T-cell (primary cell): Measurements from ENCODE around the gene CHID1. TPM values are rescaled to one million over a fixed set of nuclear protein-coding genes. Genes with fewer than 3 reads are reported as not detected.

Experiments used
- ATAC-seq, 4 experiments: fragments of 200-7000 bp in 3 of 4; fragments of 150-1000 bp in 1 of 4; cut with Tn5 transposase; replicated peaks in 1 of 4; 1 replicate in 3 of 4; 2 replicates in 1 of 4; pipeline ENCODE4 v1.10.0; 2021; ENCODE audit warnings: moderate library complexity in 3 of 4, mild to moderate bottlenecking in 2 of 4, moderate number of reproducible peaks in 1 of 4
- CTCF ChIA-PET, 2 donors: fragments of 300-600 bp; sonication (Branson Sonifier 250); formaldehyde crosslinking; loops; one replicate each; lab custom pipeline; 2022; ENCODE audit warnings: antibody characterized with exemption in 2 of 2; lab: Charles Lee
- POLR2A ChIA-PET, 2 donors: fragments of 300-600 bp; sonication (Branson Sonifier 250); formaldehyde crosslinking; loops; one replicate each; lab custom pipeline; 2022; ENCODE audit warnings: antibody characterized with exemption in 2 of 2; lab: Charles Lee
- DNase-seq, 35 experiments: peaks; one replicate each; pipeline versions ENCODE4 v3.0.0 to v3.0.0-alpha.2; 2013 to 2023
- H3K27ac ChIP-seq: one replicate; pipeline ENCODE4 v1.5.1; 2013; ENCODE audit warnings: low read length
- H3K27me3 ChIP-seq, 2 experiments: replicated peaks in 1 of 2; 1 replicate in 1 of 2; 2 replicates in 1 of 2; pipeline versions ENCODE4 v1.6.1 to v1.7.0; 2013; ENCODE audit warnings: low read length in 1 of 2, mixed read lengths in 1 of 2; ENCODE audit not compliant: control insufficient read depth in 2 of 2, insufficient read depth in 2 of 2; ENCODE audit errors: extremely low read depth in 1 of 2
- H3K36me3 ChIP-seq, 2 donors: 1 replicate in 1 of 2; 2 replicates in 1 of 2; pipeline versions ENCODE4 v1.6.1 to v1.7.0; 2013; ENCODE audit warnings: low read length in 1 of 2; ENCODE audit not compliant: control insufficient read depth in 2 of 2, insufficient read depth in 1 of 2; ENCODE audit errors: extremely low read depth in 1 of 2
- H3K4me1 ChIP-seq, 2 experiments: 1 replicate in 1 of 2; 2 replicates in 1 of 2; pipeline versions ENCODE4 v1.6.1 to v1.7.0; 2013; ENCODE audit warnings: low read length in 2 of 2, mixed read lengths in 1 of 2; ENCODE audit not compliant: insufficient read depth in 2 of 2, control insufficient read depth in 1 of 2; ENCODE audit errors: extremely low read depth in 1 of 2
- H3K4me3 ChIP-seq, 2 donors: 1 replicate in 1 of 2; 2 replicates in 1 of 2; pipeline versions ENCODE4 v1.5.1 to v1.7.0; 2013; ENCODE audit warnings: mild to moderate bottlenecking in 2 of 2, low read length in 1 of 2, moderate library complexity in 1 of 2; ENCODE audit not compliant: control insufficient read depth in 1 of 2; ENCODE audit errors: extremely low read depth in 1 of 2
- H3K9me3 ChIP-seq: 2 replicates; pipeline ENCODE4 v1.7.0; 2013
- H3K27ac Mint-ChIP-seq, 2 donors: one replicate each; pipeline ENCODE4 v1.8.0; 2020 to 2021; ENCODE audit warnings: mild to moderate bottlenecking in 2 of 2, mixed read lengths in 2 of 2
- H3K27me3 Mint-ChIP-seq, 2 donors: one replicate each; pipeline ENCODE4 v1.8.0; 2021 to 2022; ENCODE audit warnings: mixed read lengths in 2 of 2
- H3K36me3 Mint-ChIP-seq: one replicate; pipeline ENCODE4 v1.8.0; 2021; ENCODE audit warnings: mixed read lengths
- H3K4me1 Mint-ChIP-seq, 3 donors: one replicate each; pipeline ENCODE4 v1.8.0; 2020 to 2022; ENCODE audit warnings: mixed read lengths in 3 of 3, mild to moderate bottlenecking in 1 of 3
- H3K4me3 Mint-ChIP-seq, 3 donors: one replicate each; pipeline ENCODE4 v1.8.0; 2020 to 2022; ENCODE audit warnings: mild to moderate bottlenecking in 3 of 3, mixed read lengths in 3 of 3, moderate library complexity in 3 of 3
- H3K9me3 Mint-ChIP-seq, 3 donors: one replicate each; pipeline ENCODE4 v1.8.0; 2020 to 2022; ENCODE audit warnings: mixed read lengths in 3 of 3
- whole genome bisulfite sequencing: methylation state at CpG from one replicate; pipeline ENCODE4 v1.1.5; 2013; ENCODE audit warnings: missing lambda C conversion rate; ENCODE audit not compliant: insufficient coverage; 5-methylcytosine and 5-hydroxymethylcytosine counted together
- total RNA-seq, 35 experiments: library from RNA in 6 of 35; stranded (reverse) in 6 of 35; fragments of 120-200 nt in 1 of 35; gene quantifications; one replicate each; pipeline versions ENCODE4 v1.2.1 to v1.2.4 and lab custom pipeline; 2013 to 2026

CHID1 gene
- total RNA-seq, 5 donors from 2014 or later (not counting 1 experiment from before 2014, with no cell fraction given): 39.0 to 68.4 (median 51.2) TPM

DNA sequence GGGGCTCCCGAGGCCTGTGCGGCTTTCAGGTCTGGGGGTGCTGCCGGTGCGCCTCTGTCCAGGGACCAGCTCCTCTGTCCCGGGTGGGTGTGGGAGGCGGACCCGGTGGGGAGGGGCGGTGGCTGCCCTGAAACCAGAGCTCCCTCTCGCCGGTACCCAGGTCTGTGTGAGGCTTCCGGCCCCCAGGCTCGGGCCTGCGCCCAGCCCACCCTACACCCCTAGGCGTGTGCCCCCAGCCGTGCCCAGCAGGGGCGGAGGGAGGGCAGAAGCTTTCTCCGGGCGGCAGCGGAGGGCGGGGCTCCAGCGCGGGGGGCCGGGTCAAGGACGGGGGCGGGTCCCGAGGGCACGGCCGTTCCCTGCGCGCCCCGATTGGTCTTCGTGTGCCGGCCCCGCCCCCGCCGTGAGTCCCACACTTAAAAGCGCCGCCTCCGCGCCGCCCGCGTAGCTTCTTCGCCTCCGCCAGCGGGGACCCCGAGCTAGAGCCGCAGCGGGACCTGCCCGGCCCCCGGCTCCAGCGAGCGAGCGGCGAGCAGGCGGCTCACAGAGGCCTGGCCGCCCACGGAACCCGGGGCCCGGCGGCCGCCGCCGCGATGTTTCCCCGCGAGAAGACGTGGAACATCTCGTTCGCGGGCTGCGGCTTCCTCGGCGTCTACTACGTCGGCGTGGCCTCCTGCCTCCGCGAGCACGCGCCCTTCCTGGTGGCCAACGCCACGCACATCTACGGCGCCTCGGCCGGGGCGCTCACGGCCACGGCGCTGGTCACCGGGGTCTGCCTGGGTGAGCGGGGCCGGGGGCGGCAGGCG lies 91.3 kb downstream of the CHID1 start:
- ChIA-PET CTCF (interaction anchor here in 1 of 2 donors (1.6 kb wide), 1 partner anchor 10 kb away, joined by 6 read pairs; the partner anchor contains the start of gene RPLP2), POLR2A (interaction anchor here (0.6 to 1.1 kb wide), 7 partner anchors 9 to 492 kb away, joined by 3 to 11 read pairs (median 5); partner anchors contain the start of gene RPLP2 (in 1 of the 2))
- Mint-ChIP-seq H3K27ac (peak overlapping the region; percentile 74 to 84), H3K4me3 (peak overlapping the region; percentile 83 to 86 (median 84)), H3K27me3 (no peaks in the 10 kb centered on the region), H3K4me1 (peaks cover 7 to 20% (median 13%) of the 10 kb centered on the region in 3 donors), H3K36me3 (peaks cover 10% of the 10 kb centered on the region), H3K9me3 (no peaks in the 10 kb centered on the region)
- H3K36me3 ChIP-seq: peaks cover 1 to 21% of the 10 kb centered on the region in 2 donors
- no peaks in the 10 kb centered on the region for H3K9me3 ChIP-seq
- peaks cover 0 to 5% of the 10 kb centered on the region in 2 experiments for H3K27me3 ChIP-seq
- WGBS: under 1% methylated on average over 87 of the region's 96 CpGs
- peak overlapping the region; percentile 47 for H3K27ac ChIP-seq
- DNase-seq: peak; percentile 78 to 95 (median 89)
- peak overlapping the region; percentile 58 to 83 for H3K4me3 ChIP-seq
- H3K4me1 ChIP-seq: peaks cover 5 to 35% of the 10 kb centered on the region in 2 experiments
- ATAC-seq: peak; percentile 76 to 86 (median 82)

DNA sequence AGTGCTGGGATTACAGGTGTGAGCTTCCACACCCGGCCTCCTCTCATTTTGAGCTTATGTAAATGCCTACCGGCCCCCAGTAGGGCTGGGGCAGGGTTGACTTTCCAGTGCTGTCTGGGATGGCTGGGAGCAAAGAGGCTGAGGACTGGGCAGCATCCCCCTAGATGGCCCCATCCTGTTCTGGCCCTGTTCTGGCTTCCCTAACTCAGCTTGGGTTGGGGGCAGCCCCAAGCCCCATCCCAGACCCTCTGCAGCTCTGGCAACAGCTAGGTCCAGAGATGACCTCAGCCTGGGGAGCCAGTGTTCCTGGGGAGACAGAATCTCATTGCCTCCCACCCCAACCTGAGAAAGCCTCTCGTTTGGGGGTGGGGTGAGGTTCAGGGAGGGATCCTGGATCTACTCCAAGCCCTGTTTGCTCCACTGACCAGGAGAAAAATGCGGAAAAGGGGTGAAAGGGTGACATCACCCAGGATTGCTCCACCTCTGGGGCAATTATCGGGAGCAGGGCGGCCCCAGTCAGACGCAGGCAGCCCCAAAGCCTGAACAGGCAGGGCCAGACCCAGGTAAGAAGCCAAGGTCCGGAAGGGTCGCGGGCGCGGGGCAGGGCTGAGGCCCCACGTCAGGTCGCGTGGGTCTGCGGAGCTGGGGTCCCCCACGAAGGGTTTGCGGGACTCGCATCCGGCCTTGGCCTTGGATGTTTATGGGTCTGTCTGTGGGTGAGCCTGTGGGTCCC lies 92.0 kb downstream of the CHID1 start, which contains the start of gene PNPLA2:
PNPLA2 (plus strand) TSS at position 519 of the 733 bp plus-strand sequence. CDS start 805 bp downstream, outside the sequence.
- 33% methylated on average over 17 of the region's 20 CpGs for WGBS
- ChIA-PET POLR2A (interaction anchor here (0.6 to 0.9 kb wide), 5 partner anchors 10 to 493 kb away, joined by 3 to 11 read pairs (median 5); no protein-coding TSS in a partner anchor), CTCF (interaction anchor here in 1 of 2 donors (1.6 kb wide), 1 partner anchor 10 kb away, joined by 6 read pairs; the partner anchor contains the start of gene RPLP2)
- no peaks in the 10 kb centered on the region for H3K27me3 Mint-ChIP-seq
- H3K36me3 ChIP-seq: peaks cover 3 to 16% of the 10 kb centered on the region in 2 donors
- H3K9me3 ChIP-seq: no peaks in the 10 kb centered on the region
- peak within 1 kb of the TSS; percentile 47 for H3K27ac ChIP-seq
- peaks cover 5 to 35% of the 10 kb centered on the region in 2 experiments for H3K4me1 ChIP-seq
- ATAC-seq (no peak), DNase-seq (no peak)
- H3K9me3 Mint-ChIP-seq: no peaks in the 10 kb centered on the region
- H3K4me3 ChIP-seq: peak within 1 kb of the TSS; percentile 58 to 83
- peak within 1 kb of the TSS; percentile 83 to 86 (median 84) for H3K4me3 Mint-ChIP-seq
- peaks cover 7 to 20% (median 13%) of the 10 kb centered on the region in 3 donors for H3K4me1 Mint-ChIP-seq
- H3K27me3 ChIP-seq: peaks cover 0 to 5% of the 10 kb centered on the region in 2 experiments
- H3K36me3 Mint-ChIP-seq: peaks cover 14% of the 10 kb centered on the region
- peak within 1 kb of the TSS; percentile 75 to 84 for H3K27ac Mint-ChIP-seq

Other genes starting within 250 kb of the CHID1 start
- 100 to 1,000 TPM in 1 of 5 donors, 10 to 100 TPM in 4; 55.8 to 121 (median 57.3) TPM for gene DEAF1, start 215.6 kb downstream of the CHID1 start, total RNA-seq
- 10 to 100 TPM; 21.2 to 43.9 (median 42.4) TPM for gene TMEM80, start 215.0 kb downstream of the CHID1 start, total RNA-seq
- 10 to 100 TPM in 4 of 5 donors, 1 to 10 TPM in 1; 7.5 to 18.5 (median 14.6) TPM for gene EPS8L2, start 204.6 kb downstream of the CHID1 start, total RNA-seq
- 100 to 1,000 TPM in 3 of 5 donors, 10 to 100 TPM in 2; 60.5 to 106 (median 102) TPM for gene TALDO1, start 163.3 kb downstream of the CHID1 start, total RNA-seq
- gene GATD1, start 133.3 kb downstream of the CHID1 start, total RNA-seq: 10 to 100 TPM; 40.8 to 73.5 (median 70.2) TPM
- gene CEND1, start 120.7 kb downstream of the CHID1 start, total RNA-seq: under 1 TPM in 3 of 5 donors, not detected in 2; 0.18 to 0.28 (median 0.20) TPM
- gene SLC25A22, start 112.5 kb downstream of the CHID1 start, total RNA-seq: 10 to 100 TPM; 22.4 to 37.4 (median 35.1) TPM
- 10 to 100 TPM; 31.1 to 46.6 (median 39.1) TPM for gene PIDD1, start 105.6 kb downstream of the CHID1 start, total RNA-seq
- gene RPLP2, start 100.8 kb downstream of the CHID1 start, total RNA-seq: 1,000 to 10,000 TPM; 4,736 to 5,826 (median 5,260) TPM
- 100 to 1,000 TPM; 172 to 212 (median 206) TPM for gene PNPLA2, start 91.9 kb downstream of the CHID1 start, total RNA-seq
- gene CRACR2B, start 82.9 kb downstream of the CHID1 start, total RNA-seq: 1 to 10 TPM; 1.4 to 2.9 (median 1.5) TPM
- gene CD151, start 77.9 kb downstream of the CHID1 start, total RNA-seq: 10 to 100 TPM; 14.9 to 28.2 (median 25.6) TPM
- 10 to 100 TPM; 34.2 to 73.9 (median 68.7) TPM for gene POLR2L, start 68.3 kb downstream of the CHID1 start, total RNA-seq
- 1 to 10 TPM; 3.1 to 5.8 (median 4.4) TPM for gene TSPAN4, start 68.0 kb downstream of the CHID1 start, total RNA-seq
- gene AP2A2, start 15.1 kb upstream of the CHID1 start, total RNA-seq: 10 to 100 TPM; 59.6 to 85.3 (median 70.8) TPM
- under 1 TPM in 3 of 5 donors, not detected in 2; 0.09 to 0.30 (median 0.23) TPM for gene MUC6, start 125.9 kb upstream of the CHID1 start, total RNA-seq
- 1 to 10 TPM in 1 of 5 donors, under 1 TPM in 2, not detected in 2; 0.12 to 1.4 (median 0.53) TPM for gene MUC2, start 164.1 kb upstream of the CHID1 start, total RNA-seq
- gene MUC5AC, start 247.1 kb upstream of the CHID1 start, total RNA-seq: under 1 TPM in 3 of 5 donors, not detected in 2; 0.03 TPM